ENCODE data around the gene SLC25A26. TPM values are rescaled to one million over a fixed set of nuclear protein-coding genes. Genes with fewer than 3 reads are reported as not detected.
"Not testable (repeated sequence)": the region's sequence is repeated elsewhere in the genome, so short reads cannot be mapped to it uniquely, and the experiment has no call there.

The SLC25A26 gene
- total and polyA plus RNA-seq, 7 donors = 21.0 to 43.6 (median 31.9) TPM

DNA sequence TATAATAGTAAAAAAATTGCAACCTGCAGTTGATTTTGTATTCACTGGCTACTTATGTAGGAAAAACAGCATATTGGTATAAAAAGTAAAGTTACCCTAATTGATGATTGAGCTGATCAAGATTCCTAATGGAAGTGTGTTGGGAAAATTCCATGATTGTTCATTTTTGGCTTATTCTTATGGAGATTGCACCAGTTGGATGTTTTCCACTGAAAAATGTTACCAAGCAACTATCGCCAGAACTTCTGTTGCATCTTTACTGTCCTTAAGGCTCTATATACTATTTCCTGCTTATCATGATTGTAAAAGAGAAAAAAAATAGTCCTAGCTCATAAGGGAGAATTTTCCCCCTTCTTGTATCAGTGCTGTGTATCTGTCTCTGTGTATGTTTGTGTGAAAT, 48.6 kb downstream of the SLC25A26 start:
- 78 to 83% (median 79%) methylated on average over 1 of the region's 1 CpG for WGBS, 3 donors
- no peaks in the 10 kb centered on the region for H3K9me3 ChIP-seq
- intact Hi-C loops (cut with DNase I) = no loop called here

DNA sequence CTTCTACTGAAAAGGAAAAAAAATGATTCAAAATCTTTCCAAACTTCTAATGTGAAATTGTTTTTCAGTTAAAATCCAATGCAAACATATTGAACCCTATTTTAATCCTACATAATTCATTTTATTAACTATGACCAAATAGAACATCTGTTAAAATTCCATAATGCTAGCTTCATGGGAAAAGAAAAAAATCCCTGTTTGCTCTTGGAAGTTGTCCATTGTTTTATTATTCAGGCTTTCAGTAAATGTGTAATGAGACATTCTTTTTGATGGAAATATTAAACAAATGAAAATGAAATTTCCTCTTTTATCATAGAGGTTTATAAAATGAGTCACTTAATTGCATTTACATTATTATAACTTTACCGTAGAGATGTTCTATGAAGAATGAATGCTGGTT, 49.5 kb downstream of the SLC25A26 start:
- intact Hi-C loops (cut with DNase I) = no loop called here
- TF ChIP-seq, protein P1, sequence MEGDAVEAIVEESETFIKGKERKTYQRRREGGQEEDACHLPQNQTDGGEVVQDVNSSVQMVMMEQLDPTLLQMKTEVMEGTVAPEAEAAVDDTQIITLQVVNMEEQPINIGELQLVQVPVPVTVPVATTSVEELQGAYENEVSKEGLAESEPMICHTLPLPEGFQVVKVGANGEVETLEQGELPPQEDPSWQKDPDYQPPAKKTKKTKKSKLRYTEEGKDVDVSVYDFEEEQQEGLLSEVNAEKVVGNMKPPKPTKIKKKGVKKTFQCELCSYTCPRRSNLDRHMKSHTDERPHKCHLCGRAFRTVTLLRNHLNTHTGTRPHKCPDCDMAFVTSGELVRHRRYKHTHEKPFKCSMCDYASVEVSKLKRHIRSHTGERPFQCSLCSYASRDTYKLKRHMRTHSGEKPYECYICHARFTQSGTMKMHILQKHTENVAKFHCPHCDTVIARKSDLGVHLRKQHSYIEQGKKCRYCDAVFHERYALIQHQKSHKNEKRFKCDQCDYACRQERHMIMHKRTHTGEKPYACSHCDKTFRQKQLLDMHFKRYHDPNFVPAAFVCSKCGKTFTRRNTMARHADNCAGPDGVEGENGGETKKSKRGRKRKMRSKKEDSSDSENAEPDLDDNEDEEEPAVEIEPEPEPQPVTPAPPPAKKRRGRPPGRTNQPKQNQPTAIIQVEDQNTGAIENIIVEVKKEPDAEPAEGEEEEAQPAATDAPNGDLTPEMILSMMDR (IDR thresholded peaks at IDR 0.05) = no peak
- ATAC-seq (no peak), DNase-seq (no peak)
- Histone ChIP-seq H3K9me3 (no peaks in the 10 kb centered on the region), H3K4me3 (no peak overlapping the region), H3K4me1 (peaks cover 23% of the 10 kb centered on the region), H3K36me3 (ENCODE audit: insufficient read depth in 1 of 2, low read depth in 1 of 2) (no peaks in the 10 kb centered on the region), H3K27ac (no peak overlapping the region), H3K27me3 (ENCODE audit: insufficient read depth in 3 of 3, low read length in 2 of 3) (no peaks in the 10 kb centered on the region)
- WGBS, 3 donors = 54 to 68% (median 64%) methylated on average over 1 of the region's 1 CpG

More for the DNA sequence above, 48.6 kb downstream of the SLC25A26 start:
- TF ChIP-seq, protein P1 (IDR thresholded peaks at IDR 0.05) = no peak
- peaks cover 26% of the 10 kb centered on the region for H3K4me1 ChIP-seq
- H3K27me3 ChIP-seq (ENCODE audit: insufficient read depth in 3 of 3, low read length in 2 of 3) = no peaks in the 10 kb centered on the region
- H3K4me3 ChIP-seq = no peak overlapping the region
- peaks cover 0 to 4% of the 10 kb centered on the region in 2 donors for H3K36me3 ChIP-seq (ENCODE audit: insufficient read depth in 1 of 2, low read depth in 1 of 2)
- DNase-seq = no peak
- no peak for ATAC-seq
- H3K27ac ChIP-seq = no peak overlapping the region

DNA sequence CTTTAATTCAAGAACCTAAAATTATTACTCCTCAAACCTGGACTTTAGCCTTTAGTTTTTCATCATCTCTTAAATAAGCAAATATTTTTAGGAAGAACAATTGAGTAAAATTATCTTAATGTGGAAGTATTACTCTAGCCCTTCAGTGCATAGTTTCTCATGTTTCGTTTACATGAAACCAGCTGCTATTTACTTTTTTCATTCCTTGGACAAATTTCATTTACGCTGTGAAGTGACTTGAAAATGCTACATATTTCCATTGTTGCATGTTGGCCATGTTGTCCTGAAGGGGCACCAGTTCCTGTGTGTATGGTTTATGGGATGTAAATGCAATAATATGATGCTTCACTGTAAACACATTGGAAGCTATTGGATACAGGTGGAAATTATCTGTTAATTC, 49.9 kb downstream of the SLC25A26 start:
- no peaks in the 10 kb centered on the region for H3K27me3 ChIP-seq (ENCODE audit: insufficient read depth in 3 of 3, low read length in 2 of 3)
- DNase-seq = no peak
- no peak for ATAC-seq
- no peaks in the 10 kb centered on the region for H3K36me3 ChIP-seq (ENCODE audit: insufficient read depth in 1 of 2, low read depth in 1 of 2)
- no peaks in the 10 kb centered on the region for H3K9me3 ChIP-seq
- TF ChIP-seq, protein P1 (IDR thresholded peaks at IDR 0.05) = no peak
- no peak overlapping the region for H3K27ac ChIP-seq
- intact Hi-C loops (cut with DNase I) = no loop called here
- peaks cover 20% of the 10 kb centered on the region for H3K4me1 ChIP-seq
- 76 to 84% (median 83%) methylated on average over 2 of the region's 2 CpGs for WGBS, 3 donors
- no peak overlapping the region for H3K4me3 ChIP-seq

DNA sequence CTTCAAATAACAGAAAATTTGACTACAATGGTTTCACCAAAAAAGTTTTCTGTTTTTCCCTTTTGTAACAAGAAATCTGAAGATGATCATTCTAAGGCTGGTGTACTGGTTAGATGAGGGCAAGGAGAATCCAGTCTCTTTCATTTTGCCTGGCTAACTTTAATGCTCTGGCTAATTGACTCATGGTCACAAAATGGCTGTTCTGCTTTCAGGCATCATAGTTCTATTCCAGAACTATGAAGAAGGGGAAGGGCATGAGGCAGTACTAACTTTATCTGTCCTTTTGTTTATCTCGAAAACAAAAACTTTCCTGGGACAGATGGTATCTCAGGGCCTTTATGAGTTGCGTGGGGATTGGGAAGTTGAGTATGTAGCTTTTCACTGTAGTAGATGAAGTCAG, 50.4 kb downstream of the SLC25A26 start:
- DNase-seq = no peak
- H3K4me3 ChIP-seq = no peak overlapping the region
- no peaks in the 10 kb centered on the region for H3K36me3 ChIP-seq (ENCODE audit: insufficient read depth in 1 of 2, low read depth in 1 of 2)
- peaks cover 15% of the 10 kb centered on the region for H3K4me1 ChIP-seq
- no peak overlapping the region for H3K27ac ChIP-seq
- peak in 3 of 4 donors; percentile 19 to 71 (median 61) for ATAC-seq
- TF ChIP-seq, protein P1 (IDR thresholded peaks at IDR 0.05) = no peak
- no peaks in the 10 kb centered on the region for H3K9me3 ChIP-seq
- intact Hi-C loops (cut with DNase I) = no loop called here
- 83 to 94% (median 84%) methylated on average over 2 of the region's 2 CpGs for WGBS, 3 donors
- no peaks in the 10 kb centered on the region for H3K27me3 ChIP-seq (ENCODE audit: insufficient read depth in 3 of 3, low read length in 2 of 3)

DNA sequence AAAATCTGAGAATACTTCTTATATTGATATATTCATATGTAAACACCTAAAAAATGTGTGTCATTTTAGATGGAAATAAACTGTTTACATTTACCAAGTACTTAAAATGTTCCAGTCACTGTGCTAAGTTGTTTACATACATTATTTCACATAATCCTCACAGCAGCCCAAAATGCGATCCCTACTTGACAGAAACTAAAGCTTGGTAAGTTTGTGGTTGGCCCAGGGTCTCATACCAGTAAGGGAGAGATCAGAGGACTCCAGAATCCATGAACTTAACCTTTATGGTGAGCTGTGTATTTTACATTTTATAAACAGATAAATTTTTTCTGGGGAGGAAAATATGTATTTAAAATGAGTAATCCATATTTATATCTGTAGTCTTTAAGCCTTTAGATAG, 51.2 kb downstream of the SLC25A26 start:
- intact Hi-C loops (cut with DNase I) = no loop called here
- no peaks in the 10 kb centered on the region for H3K36me3 ChIP-seq (ENCODE audit: insufficient read depth in 1 of 2, low read depth in 1 of 2)
- TF ChIP-seq, protein P1 (IDR thresholded peaks at IDR 0.05) = no peak
- H3K4me1 ChIP-seq = peaks cover 15% of the 10 kb centered on the region
- no peak for DNase-seq
- no peaks in the 10 kb centered on the region for H3K9me3 ChIP-seq
- no peak overlapping the region for H3K4me3 ChIP-seq
- H3K27me3 ChIP-seq (ENCODE audit: insufficient read depth in 3 of 3, low read length in 2 of 3) = no peaks in the 10 kb centered on the region
- ATAC-seq = no peak
- H3K27ac ChIP-seq = no peak overlapping the region
- WGBS, 3 donors = 95 to 100% (median 98%) methylated on average over 1 of the region's 1 CpG

DNA sequence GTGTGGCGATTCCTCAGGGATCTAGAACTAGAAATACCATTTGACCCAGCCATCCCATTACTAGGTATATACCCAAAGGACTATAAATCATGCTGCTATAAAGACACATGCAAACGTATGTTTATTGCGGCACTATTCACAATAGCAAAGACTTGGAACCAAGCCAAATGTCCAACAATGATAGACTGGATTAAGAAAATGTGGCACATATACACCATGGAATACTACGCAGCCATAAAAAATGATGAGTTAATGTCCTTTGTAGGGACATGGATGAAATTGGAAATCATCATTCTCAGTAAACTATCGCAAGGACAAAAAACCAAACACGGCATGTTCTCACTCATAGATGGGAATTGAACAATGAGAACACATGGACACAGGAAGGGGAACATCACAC, 54.0 kb downstream of the SLC25A26 start:
- not testable (repeated sequence) for ATAC-seq; DNase-seq; H3K27me3 ChIP-seq (ENCODE audit: insufficient read depth in 3 of 3, low read length in 2 of 3); H3K4me3 ChIP-seq; H3K36me3 ChIP-seq (ENCODE audit: insufficient read depth in 1 of 2, low read depth in 1 of 2); H3K4me1 ChIP-seq; H3K27ac ChIP-seq; H3K9me3 ChIP-seq
- WGBS, 3 donors = 90 to 93% (median 92%) methylated on average over 4 to 5 of the region's 6 CpGs
- intact Hi-C loops (cut with DNase I) = loop anchor here (5.0 kb wide), 4 partner anchors 97 to 547 kb away; no protein-coding TSS in a partner anchor
